ENCODE results near the gene LIFR. TPM values are rescaled to one million over a fixed set of nuclear protein-coding genes. Genes with fewer than 3 reads are reported as not detected.

Gene LIFR
- total RNA-seq, 1 experiment from 2014 or later = 7.8 TPM

GRCh38 chr5:38563624-38564023, 7.2 kb upstream of the LIFR start:
- no peak overlapping the region for H3K23ac ChIP-seq (ENCODE audit: insufficient read length, low read depth, low read length)
- H3K4me1 Mint-ChIP-seq = 0 out of 4 replicates have a peak, but pooled peaks cover 0 to 2% of the 10 kb centered on the region in 2 experiments
- H4K8ac ChIP-seq (replicated peaks; ENCODE audit: insufficient read length, low read depth, low read length) = no peak overlapping the region
- H3K4me1 ChIP-seq (ENCODE audit: insufficient read depth, low read length) = no peaks in the 10 kb centered on the region
- H3K27me3 Mint-ChIP-seq (ENCODE audit: low read depth) = peaks cover 3% of the 10 kb centered on the region
- H2BK15ac ChIP-seq (ENCODE audit: low read depth, low read length) = no peak overlapping the region
- H3K36me3 Mint-ChIP-seq (ENCODE audit: insufficient read depth in 1 of 3, low read depth in 3 of 3) = no peaks in the 10 kb centered on the region
- H3K23me2 ChIP-seq (ENCODE audit: insufficient read length, low read depth, low read length, poor library complexity, severe bottlenecking) = no peaks in the 10 kb centered on the region
- no peak overlapping the region for H2BK12ac ChIP-seq (ENCODE audit: insufficient read length, low read depth, low read length)
- no peak overlapping the region for H2BK20ac ChIP-seq (ENCODE audit: low read depth, low read length, poor library complexity, severe bottlenecking)
- H4K20me1 ChIP-seq (ENCODE audit: control insufficient read depth, insufficient read depth, insufficient read length) = no peaks in the 10 kb centered on the region
- H4K5ac ChIP-seq (ENCODE audit: insufficient read length, low read depth, low read length) = no peak overlapping the region
- no peak for TF ChIP-seq CTCF (conservative IDR thresholded peaks at IDR 0.05)
- no peaks in the 10 kb centered on the region for H3K9me3 ChIP-seq (ENCODE audit: control insufficient read depth, low read depth, low read length)
- no peaks in the 10 kb centered on the region for H3K79me2 ChIP-seq (ENCODE audit: insufficient read depth, low read length)
- H3K79me1 ChIP-seq (ENCODE audit: insufficient read depth, low read depth, low read length, poor library complexity, severe bottlenecking) = no peaks in the 10 kb centered on the region
- no peak overlapping the region for H3K4ac ChIP-seq (ENCODE audit: low read depth, low read length)
- no peak overlapping the region for H2AFZ ChIP-seq (ENCODE audit: low read length)
- no CpG with 5 or more reads among the region's 5 CpGs for WGBS (ENCODE audit: extremely low coverage, insufficient read length, low lambda C conversion rate)
- H3K4me3 Mint-ChIP-seq = no peak overlapping the region
- no peak overlapping the region for H3K14ac ChIP-seq (ENCODE audit: insufficient read depth, low read length)
- H3K4me2 ChIP-seq (ENCODE audit: insufficient read depth, insufficient read length, low read length) = no peak overlapping the region
- no peaks in the 10 kb centered on the region for H3K27me3 ChIP-seq (ENCODE audit: insufficient read depth, low read length)
- H3K18ac ChIP-seq (ENCODE audit: insufficient read length, low read depth, low read length) = no peak overlapping the region
- H2BK5ac ChIP-seq (ENCODE audit: insufficient read length, low read length) = no peak overlapping the region
- no peak overlapping the region for H4K91ac ChIP-seq (ENCODE audit: insufficient read length, low read depth, low read length)
- no peak overlapping the region for H3K27ac ChIP-seq (ENCODE audit: insufficient read length, low read depth, low read length)
- no peak overlapping the region for H3K9ac ChIP-seq (ENCODE audit: extremely low read depth, insufficient read length, low read length)
- no peak for DNase-seq
- no peak overlapping the region for H2AK5ac ChIP-seq (ENCODE audit: insufficient read length, low read length)
- no peak overlapping the region for H3K27ac Mint-ChIP-seq
- H3T11ph ChIP-seq (ENCODE audit: low read length) = no peak overlapping the region
- H2BK120ac ChIP-seq (ENCODE audit: low read depth, low read length, poor library complexity, severe bottlenecking) = no peak overlapping the region
- no peaks in the 10 kb centered on the region for H3K9me3 Mint-ChIP-seq
- no peak overlapping the region for H3K56ac ChIP-seq (ENCODE audit: insufficient read length, low read depth, low read length)

All from H9 (cell line).